T-helper 17 cell (primary cell): ENCODE data around the gene FPR2. TPM values are rescaled to one million over a fixed set of nuclear protein-coding genes. Genes with fewer than 3 reads are reported as not detected.
A peak's percentile ranks its signal among the peaks of the same experiment; 100 is the strongest.

Experiments
- ATAC-seq: fragments of 150-1000 bp; cut with Tn5 transposase; 2 replicates; pipeline ENCODE4 v1.10.0; 2021; ENCODE audit warnings: mild to moderate bottlenecking, moderate library complexity
- DNase-seq, 3 donors: peaks; one replicate each; pipeline versions ENCODE4 v3.0.0 to v3.0.0-alpha.2; 2020 to 2021
- H3K9me3 ChIP-seq: one replicate; pipeline ENCODE4 v1.7.0; 2013; ENCODE audit warnings: low read length, mild to moderate bottlenecking; ENCODE audit not compliant: control insufficient read depth, poor library complexity, severe bottlenecking
- H3K27ac Mint-ChIP-seq: one replicate; pipeline ENCODE4 v1.8.0; 2022; ENCODE audit warnings: mild to moderate bottlenecking, moderate library complexity, mixed read lengths
- H3K27me3 Mint-ChIP-seq: one replicate; pipeline ENCODE4 v1.8.0; 2022; ENCODE audit warnings: mixed read lengths
- H3K36me3 Mint-ChIP-seq: one replicate; pipeline ENCODE4 v1.8.0; 2022; ENCODE audit warnings: low read depth, mixed read lengths
- H3K4me1 Mint-ChIP-seq: one replicate; pipeline ENCODE4 v1.8.0; 2022; ENCODE audit warnings: mild to moderate bottlenecking, mixed read lengths
- H3K4me3 Mint-ChIP-seq: one replicate; pipeline ENCODE4 v1.8.0; 2022; ENCODE audit warnings: mild to moderate bottlenecking, moderate library complexity, mixed read lengths
- total RNA-seq, 4 donors: library from RNA in 2 of 4; stranded (reverse) in 2 of 4; gene quantifications; one replicate each; pipeline ENCODE4 v1.2.3 and lab custom pipeline; 2022 to 2026

FPR2 gene
- total RNA-seq, 2 donors from 2014 or later = 0.40 TPM; not detected in 1

GRCh38 chr19:51779703-51780102 lies 18.7 kb downstream of the FPR2 start:
- Mint-ChIP-seq H3K4me3 (no peak overlapping the region), H3K4me1 (no peaks in the 10 kb centered on the region), H3K27me3 (peaks cover 57% of the 10 kb centered on the region), H3K27ac (no peak overlapping the region), H3K36me3 (no peaks in the 10 kb centered on the region)
- ATAC-seq (no peak), DNase-seq (no peak)
- no peaks in the 10 kb centered on the region for H3K9me3 ChIP-seq

GRCh38 chr19:51780270-51780669 lies 19.3 kb downstream of the FPR2 start:
- ATAC-seq (no peak), DNase-seq (no peak)
- Mint-ChIP-seq H3K27ac (no peak overlapping the region), H3K27me3 (peaks cover 52% of the 10 kb centered on the region), H3K36me3 (no peaks in the 10 kb centered on the region), H3K4me3 (no peak overlapping the region), H3K4me1 (no peaks in the 10 kb centered on the region)
- H3K9me3 ChIP-seq = no peaks in the 10 kb centered on the region

GRCh38 chr19:51781999-51782398 lies 21.0 kb downstream of the FPR2 start:
- no peaks in the 10 kb centered on the region for H3K4me1 Mint-ChIP-seq
- no peaks in the 10 kb centered on the region for H3K36me3 Mint-ChIP-seq
- H3K9me3 ChIP-seq = no peaks in the 10 kb centered on the region
- DNase-seq (no peak), ATAC-seq (no peak)
- no peak overlapping the region for H3K27ac Mint-ChIP-seq
- peaks cover 44% of the 10 kb centered on the region for H3K27me3 Mint-ChIP-seq
- H3K4me3 Mint-ChIP-seq = no peak overlapping the region

GRCh38 chr19:51783372-51783771 lies 22.4 kb downstream of the FPR2 start:
- peaks cover 32% of the 10 kb centered on the region for H3K27me3 Mint-ChIP-seq
- no peaks in the 10 kb centered on the region for H3K4me1 Mint-ChIP-seq
- H3K36me3 Mint-ChIP-seq = no peaks in the 10 kb centered on the region
- H3K9me3 ChIP-seq = no peaks in the 10 kb centered on the region
- H3K4me3 Mint-ChIP-seq = no peak overlapping the region
- H3K27ac Mint-ChIP-seq = no peak overlapping the region
- DNase-seq (no peak), ATAC-seq (no peak)

GRCh38 chr19:51784109-51784785 lies 23.3 kb downstream of the FPR2 start:
- no peak for ATAC-seq
- DNase-seq = no peak
- H3K9me3 ChIP-seq = no peaks in the 10 kb centered on the region
- Mint-ChIP-seq H3K4me3 (no peak overlapping the region), H3K27me3 (peaks cover 25% of the 10 kb centered on the region), H3K27ac (no peak overlapping the region), H3K36me3 (peaks cover 2% of the 10 kb centered on the region), H3K4me1 (no peaks in the 10 kb centered on the region)

GRCh38 chr19:51784922-51785690 lies 24.1 kb downstream of the FPR2 start:
- ATAC-seq (peak; percentile 52), DNase-seq (no peak)
- peaks cover 17% of the 10 kb centered on the region for H3K27me3 Mint-ChIP-seq
- no peak overlapping the region for H3K4me3 Mint-ChIP-seq
- no peaks in the 10 kb centered on the region for H3K4me1 Mint-ChIP-seq
- H3K27ac Mint-ChIP-seq = no peak overlapping the region
- peaks cover 2% of the 10 kb centered on the region for H3K9me3 ChIP-seq
- peaks cover 2% of the 10 kb centered on the region for H3K36me3 Mint-ChIP-seq

- ATAC-seq = no peak
- no peak for DNase-seq
- Mint-ChIP-seq H3K4me1 (no peaks in the 10 kb centered on the region), H3K36me3 (peaks cover 2% of the 10 kb centered on the region), H3K4me3 (no peak overlapping the region), H3K27me3 (peaks cover 5% of the 10 kb centered on the region), H3K27ac (no peak overlapping the region)
- H3K9me3 ChIP-seq = peaks cover 2% of the 10 kb centered on the region
Observed at GRCh38 chr19:51786646-51787494, 25.9 kb downstream of the FPR2 start.

- H3K9me3 ChIP-seq = peaks cover 5% of the 10 kb centered on the region
- H3K36me3 Mint-ChIP-seq = peaks cover 2% of the 10 kb centered on the region
- ATAC-seq = no peak
- H3K27me3 Mint-ChIP-seq = no peaks in the 10 kb centered on the region
- no peak overlapping the region for H3K4me3 Mint-ChIP-seq
- no peaks in the 10 kb centered on the region for H3K4me1 Mint-ChIP-seq
- no peak overlapping the region for H3K27ac Mint-ChIP-seq
- DNase-seq = no peak
Observed at GRCh38 chr19:51788029-51788428, 27.0 kb downstream of the FPR2 start.

- DNase-seq (no peak), ATAC-seq (no peak)
- Mint-ChIP-seq H3K27me3 (no peaks in the 10 kb centered on the region), H3K36me3 (peaks cover 2% of the 10 kb centered on the region), H3K27ac (no peak overlapping the region), H3K4me3 (no peak overlapping the region), H3K4me1 (no peaks in the 10 kb centered on the region)
- H3K9me3 ChIP-seq = peaks cover 5% of the 10 kb centered on the region
Observed at GRCh38 chr19:51789061-51789795, 28.2 kb downstream of the FPR2 start.

- Mint-ChIP-seq H3K27ac (no peak overlapping the region), H3K4me3 (no peak overlapping the region), H3K4me1 (no peaks in the 10 kb centered on the region), H3K27me3 (no peaks in the 10 kb centered on the region), H3K36me3 (peaks cover 2% of the 10 kb centered on the region)
- ATAC-seq (no peak), DNase-seq (no peak)
- H3K9me3 ChIP-seq = peaks cover 5% of the 10 kb centered on the region
Observed at GRCh38 chr19:51792932-51793331, 32.0 kb downstream of the FPR2 start.

GRCh38 chr19:51793994-51794393 lies 33.0 kb downstream of the FPR2 start:
- DNase-seq (no peak), ATAC-seq (no peak)
- Mint-ChIP-seq H3K4me1 (no peaks in the 10 kb centered on the region), H3K27me3 (no peaks in the 10 kb centered on the region), H3K27ac (no peak overlapping the region), H3K36me3 (peaks cover under 1% of the 10 kb centered on the region), H3K4me3 (no peak overlapping the region)
- peaks cover 5% of the 10 kb centered on the region for H3K9me3 ChIP-seq

GRCh38 chr19:51794885-51795490 lies 34.0 kb downstream of the FPR2 start, which contains the start of gene FPR3:
TSS of gene FPR3 (plus strand) at chr19:51795157. CDS start at chr19:51823749, 28,592 bp downstream.
- no peaks in the 10 kb centered on the region for H3K36me3 Mint-ChIP-seq
- H3K4me3 Mint-ChIP-seq = no peak within 1 kb of the TSS
- no peak for DNase-seq
- H3K9me3 ChIP-seq = peaks cover 4% of the 10 kb centered on the region
- peaks cover 3% of the 10 kb centered on the region for H3K27me3 Mint-ChIP-seq
- no peaks in the 10 kb centered on the region for H3K4me1 Mint-ChIP-seq
- no peak for ATAC-seq
- no peak within 1 kb of the TSS for H3K27ac Mint-ChIP-seq
